Measurements from ENCODE around the gene PTPRH. TPM values are rescaled to one million over a fixed set of nuclear protein-coding genes. Genes with fewer than 3 reads are reported as not detected.
"Not testable (repeated sequence)": the region's sequence is repeated elsewhere in the genome, so short reads cannot be mapped to it uniquely, and the experiment has no call there.

The PTPRH gene
- total RNA-seq, 2 donors from 2014 or later, result 76.3 to 131 TPM

DNA sequence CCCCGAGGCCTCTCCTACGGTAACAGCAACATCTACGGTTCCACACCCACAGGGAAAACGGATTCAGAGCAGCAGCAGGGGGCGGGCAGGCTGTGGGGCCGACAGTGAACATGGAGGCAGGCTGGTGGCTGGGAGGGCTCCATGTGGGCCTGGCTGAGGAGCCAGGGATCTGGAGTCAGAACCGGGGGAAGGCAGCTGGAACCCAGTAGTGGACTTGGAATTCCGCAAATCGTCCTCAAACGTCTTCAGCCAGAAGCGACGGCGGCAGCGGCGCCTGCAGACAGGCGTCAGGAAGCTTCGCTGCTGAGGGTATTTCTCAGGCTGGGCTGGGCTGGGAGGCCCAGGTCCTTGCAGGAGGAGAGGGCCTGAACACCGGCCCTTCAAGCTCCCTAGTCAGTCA is 17.5 kb upstream of the PTPRH start:
- H3K4me1 ChIP-seq, result no peaks in the 10 kb centered on the region
- no peaks in the 10 kb centered on the region for H3K9me3 ChIP-seq
- no peak for DNase-seq
- H3K4me3 ChIP-seq, result no peak overlapping the region
- no peak overlapping the region for H3K9ac ChIP-seq (ENCODE audit: low read depth in 2 of 2, low read length in 2 of 2)
- no peak overlapping the region for H3K27ac ChIP-seq
- peaks cover 13% of the 10 kb centered on the region for H3K36me3 ChIP-seq
- TF ChIP-seq, protein P1, sequence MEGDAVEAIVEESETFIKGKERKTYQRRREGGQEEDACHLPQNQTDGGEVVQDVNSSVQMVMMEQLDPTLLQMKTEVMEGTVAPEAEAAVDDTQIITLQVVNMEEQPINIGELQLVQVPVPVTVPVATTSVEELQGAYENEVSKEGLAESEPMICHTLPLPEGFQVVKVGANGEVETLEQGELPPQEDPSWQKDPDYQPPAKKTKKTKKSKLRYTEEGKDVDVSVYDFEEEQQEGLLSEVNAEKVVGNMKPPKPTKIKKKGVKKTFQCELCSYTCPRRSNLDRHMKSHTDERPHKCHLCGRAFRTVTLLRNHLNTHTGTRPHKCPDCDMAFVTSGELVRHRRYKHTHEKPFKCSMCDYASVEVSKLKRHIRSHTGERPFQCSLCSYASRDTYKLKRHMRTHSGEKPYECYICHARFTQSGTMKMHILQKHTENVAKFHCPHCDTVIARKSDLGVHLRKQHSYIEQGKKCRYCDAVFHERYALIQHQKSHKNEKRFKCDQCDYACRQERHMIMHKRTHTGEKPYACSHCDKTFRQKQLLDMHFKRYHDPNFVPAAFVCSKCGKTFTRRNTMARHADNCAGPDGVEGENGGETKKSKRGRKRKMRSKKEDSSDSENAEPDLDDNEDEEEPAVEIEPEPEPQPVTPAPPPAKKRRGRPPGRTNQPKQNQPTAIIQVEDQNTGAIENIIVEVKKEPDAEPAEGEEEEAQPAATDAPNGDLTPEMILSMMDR (IDR thresholded peaks at IDR 0.05), result no peak
- intact Hi-C loops (cut with DNase I), result no loop called here
- H3K27me3 ChIP-seq, result no peaks in the 10 kb centered on the region

DNA sequence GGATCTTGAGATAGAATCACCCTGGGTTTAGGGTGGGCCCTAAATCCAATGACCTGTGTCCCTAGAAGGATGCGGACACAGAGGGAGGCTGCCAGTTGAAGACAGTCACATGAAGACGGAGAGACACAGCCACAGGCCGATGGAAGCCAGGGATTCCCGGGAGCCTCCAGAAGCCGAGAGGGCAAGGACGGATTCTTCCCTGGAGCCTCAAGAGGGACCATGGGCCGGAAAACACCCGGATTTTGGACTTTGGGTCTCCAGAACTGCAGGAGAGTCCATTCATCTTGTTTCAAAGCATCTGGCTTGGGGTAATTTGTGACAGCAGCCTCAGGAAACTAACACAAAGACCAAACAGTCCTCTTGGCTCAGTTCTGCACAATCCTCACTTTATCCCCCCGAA is 17.0 kb upstream of the PTPRH start:
- TF ChIP-seq, protein P1 (IDR thresholded peaks at IDR 0.05), result no peak
- DNase-seq, result no peak
- H3K36me3 ChIP-seq, result peaks cover 10% of the 10 kb centered on the region

DNA sequence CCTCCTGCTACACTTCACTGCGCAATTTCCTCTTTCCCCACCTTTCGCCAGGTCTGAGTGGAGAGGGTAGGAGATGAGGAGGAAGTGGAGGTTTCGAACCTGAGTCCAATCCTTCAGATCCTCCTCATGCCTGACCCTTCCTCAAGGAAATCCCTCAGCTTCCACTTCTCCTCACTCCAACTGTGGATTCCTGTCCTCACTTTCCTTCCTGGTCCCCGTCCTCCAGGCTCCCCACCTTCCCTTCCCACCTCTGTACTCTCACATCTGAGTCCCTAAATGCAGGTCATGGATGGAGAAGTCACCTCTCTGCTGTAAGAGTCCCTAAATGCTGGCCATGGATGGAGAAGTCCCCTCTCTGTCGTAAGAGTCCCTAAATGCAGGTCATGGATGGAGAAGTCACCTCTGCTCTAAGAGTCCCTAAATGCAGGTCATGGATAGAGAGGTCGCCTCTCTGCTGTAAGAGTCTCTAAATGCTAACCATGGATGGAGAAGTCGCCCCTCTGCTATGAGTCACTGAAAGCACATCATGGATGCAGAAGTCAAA is 16.2 kb upstream of the PTPRH start:
- DNase-seq, result no peak
- H3K36me3 ChIP-seq, result peaks cover 2% of the 10 kb centered on the region
- no peak overlapping the region for H3K4me3 ChIP-seq
- no peaks in the 10 kb centered on the region for H3K4me1 ChIP-seq
- H3K9ac ChIP-seq (ENCODE audit: low read depth in 2 of 2, low read length in 2 of 2), result no peak overlapping the region
- no peaks in the 10 kb centered on the region for H3K9me3 ChIP-seq
- TF ChIP-seq, protein P1 (IDR thresholded peaks at IDR 0.05), result no peak
- H3K27ac ChIP-seq, result no peak overlapping the region
- intact Hi-C loops (cut with DNase I), result no loop called here
- H3K27me3 ChIP-seq, result no peaks in the 10 kb centered on the region

More for the DNA sequence above, 17.0 kb upstream of the PTPRH start:
- Histone ChIP-seq H3K9me3 (no peaks in the 10 kb centered on the region), H3K9ac (ENCODE audit: low read depth in 2 of 2, low read length in 2 of 2) (no peak overlapping the region), H3K27ac (no peak overlapping the region), H3K27me3 (no peaks in the 10 kb centered on the region), H3K4me1 (no peaks in the 10 kb centered on the region), H3K4me3 (no peak overlapping the region)
- intact Hi-C loops (cut with DNase I), result no loop called here

DNA sequence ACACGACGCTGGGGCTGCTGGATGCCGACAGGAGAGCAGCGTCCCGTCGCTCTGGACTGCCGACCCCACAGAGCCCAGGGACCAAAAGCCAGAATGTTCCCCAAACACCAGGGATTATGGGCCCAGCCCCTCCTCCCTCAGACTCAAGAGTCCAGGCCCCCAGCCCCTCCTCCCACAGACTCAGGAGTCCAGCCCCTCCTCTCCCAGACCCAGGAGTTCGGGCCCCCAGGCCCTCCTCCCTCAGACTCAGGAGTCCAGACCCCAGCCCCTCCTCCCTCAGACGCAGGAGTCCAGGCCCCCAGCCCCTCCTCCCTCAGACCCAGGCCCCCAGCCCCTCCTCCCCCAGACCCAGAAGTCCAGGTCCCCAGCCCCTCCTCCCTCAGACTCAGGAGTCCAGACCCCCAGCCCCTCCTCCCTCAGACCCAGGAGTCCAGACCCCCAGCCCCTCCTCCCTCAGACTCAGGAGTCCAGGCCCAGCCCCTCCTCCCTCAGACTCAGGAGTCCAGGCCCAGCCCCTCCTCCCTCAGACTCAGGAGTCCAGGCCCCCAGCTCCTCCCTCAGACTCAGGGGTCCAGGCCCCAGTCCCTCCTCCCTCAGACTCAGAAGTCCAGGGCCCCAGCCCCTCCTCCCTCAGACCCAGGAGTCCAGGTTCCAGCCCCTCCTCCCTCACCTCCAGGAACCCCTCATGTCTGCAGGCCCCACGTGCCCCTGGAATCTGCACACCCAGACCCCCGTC is 15.5 kb upstream of the PTPRH start:
- H3K4me3 ChIP-seq; H3K4me1 ChIP-seq; H3K27me3 ChIP-seq; H3K27ac ChIP-seq; H3K36me3 ChIP-seq; H3K9ac ChIP-seq (ENCODE audit: low read depth in 2 of 2, low read length in 2 of 2); H3K9me3 ChIP-seq; intact Hi-C loops (cut with DNase I); DNase-seq: not testable (repeated sequence)

DNA sequence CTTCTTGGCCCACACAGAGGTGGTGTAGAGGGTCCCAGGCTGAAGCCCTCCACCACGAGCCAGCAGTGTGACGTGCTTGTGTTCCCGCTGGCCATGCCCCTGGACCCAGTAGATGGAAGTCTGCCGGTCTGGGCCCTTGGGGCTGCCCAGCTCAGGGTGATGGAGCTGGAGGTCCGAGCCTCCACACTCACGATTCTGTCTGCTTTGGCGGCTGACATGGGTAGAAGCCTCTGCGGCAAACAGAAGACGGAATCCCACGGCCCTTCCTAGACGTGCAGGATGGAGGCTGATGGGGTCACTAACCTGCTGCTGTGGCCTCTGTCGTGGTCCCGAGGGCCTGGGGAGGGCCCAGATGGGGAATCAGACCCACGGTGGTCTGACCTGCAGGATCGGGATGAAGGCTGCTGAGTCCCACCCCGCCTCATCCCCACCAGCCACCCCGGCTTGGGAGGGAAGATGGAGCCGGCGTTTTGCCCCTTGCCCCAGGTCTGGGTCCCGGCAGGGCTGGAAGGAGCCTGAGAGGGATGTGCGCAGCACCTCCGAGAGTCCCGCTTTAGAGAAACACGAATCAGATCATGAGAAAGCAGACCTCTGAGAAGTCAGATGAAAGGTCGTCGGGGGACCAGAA is 14.9 kb upstream of the PTPRH start:
- Histone ChIP-seq H3K4me1 (no peaks in the 10 kb centered on the region), H3K4me3 (no peak overlapping the region), H3K9ac (ENCODE audit: low read depth in 2 of 2, low read length in 2 of 2) (no peak overlapping the region), H3K27me3 (no peaks in the 10 kb centered on the region), H3K36me3 (no peaks in the 10 kb centered on the region), H3K9me3 (no peaks in the 10 kb centered on the region), H3K27ac (no peak overlapping the region)
- intact Hi-C loops (cut with DNase I), result no loop called here
- TF ChIP-seq, protein P1 (IDR thresholded peaks at IDR 0.05), result no peak
- no peak for DNase-seq

Data from colonic mucosa (tissue), 4 donors.